ENCODE data around the gene ZNF287. TPM values are rescaled to one million over a fixed set of nuclear protein-coding genes. Genes with fewer than 3 reads are reported as not detected.

Gene ZNF287
- polyA plus RNA-seq, 1 donor (not counting 4 experiments of a cell fraction or from before 2014, with no cell fraction given) = 7.3 TPM

DNA sequence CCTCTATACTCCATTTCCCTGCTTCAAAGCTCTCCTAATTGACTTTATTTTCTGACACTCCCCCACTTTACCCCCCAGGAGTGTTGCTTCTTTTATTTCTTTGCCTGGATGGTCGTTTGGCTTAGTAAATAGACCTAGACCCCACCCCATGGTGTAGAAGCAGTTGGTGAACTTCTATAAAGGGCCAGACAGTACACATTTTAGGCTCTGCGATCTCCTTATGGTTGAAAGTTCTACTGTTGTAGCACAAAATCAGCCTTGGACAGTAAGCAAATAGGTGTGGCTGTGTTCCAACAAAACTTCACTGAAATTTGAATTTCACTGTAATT, 31.9 kb downstream of the ZNF287 start:
- Histone ChIP-seq H3K9me3 (ENCODE audit: control insufficient read depth, low read depth, low read length) (no peaks in the 10 kb centered on the region), H3K9ac (ENCODE audit: control insufficient read depth, extremely low read depth, insufficient read depth, low read length) (no peak overlapping the region), H3K27me3 (ENCODE audit: control insufficient read depth, extremely low read depth, insufficient read depth, low read length) (no peaks in the 10 kb centered on the region), H4K20me1 (ENCODE audit: control insufficient read depth, extremely low read depth, insufficient read depth, low read length) (no peaks in the 10 kb centered on the region), H2AFZ (ENCODE audit: control insufficient read depth, low read length) (no peak overlapping the region), H3K9me1 (ENCODE audit: control insufficient read depth, extremely low read depth, insufficient read depth, low read length) (no peaks in the 10 kb centered on the region), H3K36me3 (ENCODE audit: control insufficient read depth in 2 of 2, extremely low read depth in 1 of 2, insufficient read depth in 2 of 2, low read length in 2 of 2) (no peaks in the 10 kb centered on the region), H3K27ac (ENCODE audit: control insufficient read depth, insufficient read depth, low read length) (no peak overlapping the region), H3K4me2 (ENCODE audit: control insufficient read depth, extremely low read depth, insufficient read depth, low read depth, low read length) (no peak overlapping the region), H3K4me3 (ENCODE audit: control insufficient read depth in 2 of 3, extremely low read depth in 1 of 3, insufficient read depth in 2 of 3, low read depth in 1 of 3, low read length in 3 of 3) (no peak overlapping the region), H3K79me2 (ENCODE audit: control insufficient read depth, insufficient read depth, low read length) (no peaks in the 10 kb centered on the region), H3K4me1 (ENCODE audit: control insufficient read depth, extremely low read depth, insufficient read depth, low read length) (peaks cover 3% of the 10 kb centered on the region)
- TF ChIP-seq, protein P1, sequence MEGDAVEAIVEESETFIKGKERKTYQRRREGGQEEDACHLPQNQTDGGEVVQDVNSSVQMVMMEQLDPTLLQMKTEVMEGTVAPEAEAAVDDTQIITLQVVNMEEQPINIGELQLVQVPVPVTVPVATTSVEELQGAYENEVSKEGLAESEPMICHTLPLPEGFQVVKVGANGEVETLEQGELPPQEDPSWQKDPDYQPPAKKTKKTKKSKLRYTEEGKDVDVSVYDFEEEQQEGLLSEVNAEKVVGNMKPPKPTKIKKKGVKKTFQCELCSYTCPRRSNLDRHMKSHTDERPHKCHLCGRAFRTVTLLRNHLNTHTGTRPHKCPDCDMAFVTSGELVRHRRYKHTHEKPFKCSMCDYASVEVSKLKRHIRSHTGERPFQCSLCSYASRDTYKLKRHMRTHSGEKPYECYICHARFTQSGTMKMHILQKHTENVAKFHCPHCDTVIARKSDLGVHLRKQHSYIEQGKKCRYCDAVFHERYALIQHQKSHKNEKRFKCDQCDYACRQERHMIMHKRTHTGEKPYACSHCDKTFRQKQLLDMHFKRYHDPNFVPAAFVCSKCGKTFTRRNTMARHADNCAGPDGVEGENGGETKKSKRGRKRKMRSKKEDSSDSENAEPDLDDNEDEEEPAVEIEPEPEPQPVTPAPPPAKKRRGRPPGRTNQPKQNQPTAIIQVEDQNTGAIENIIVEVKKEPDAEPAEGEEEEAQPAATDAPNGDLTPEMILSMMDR (optimal IDR thresholded peaks at IDR 0.05 in 1 of 3, IDR thresholded peaks at IDR 0.05 in 1 of 3, conservative IDR thresholded peaks at IDR 0.05 in 1 of 3; ENCODE audit: extremely low read depth in 1 of 3, insufficient read depth in 2 of 3, low read length in 3 of 3) = no peak
- TF ChIP-seq EZH2 (IDR thresholded peaks at IDR 0.05; ENCODE audit: low read length) = no peak
- FAIRE-seq (no peak), DNase-seq (ENCODE audit: low read depth, low spot score) (no peak)
- dilution Hi-C loops (cut with MboI; ENCODE audit: extremely low pct_ligation_motif_present, low sequenced_read_pairs) = no loop called here

DNA sequence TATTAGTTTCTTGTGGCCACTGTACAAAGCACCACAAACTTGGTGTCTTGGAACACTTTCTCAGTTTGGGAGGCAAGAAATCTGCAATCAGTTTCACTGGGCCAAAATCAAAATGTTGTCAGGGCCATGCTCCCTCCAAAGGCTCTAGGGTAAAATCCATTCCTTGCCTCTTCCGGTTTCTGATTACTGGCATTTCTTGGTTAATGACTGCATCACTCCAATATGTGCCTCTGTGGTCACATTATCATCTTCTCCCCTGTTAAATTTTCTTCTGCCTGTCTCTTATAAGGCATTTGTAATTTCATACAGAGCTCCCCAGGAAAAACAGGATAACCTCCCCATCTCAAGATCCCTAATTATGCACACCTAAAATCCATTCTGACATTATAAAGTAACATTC, 34.8 kb downstream of the ZNF287 start:
- H3K9ac ChIP-seq (ENCODE audit: control insufficient read depth, extremely low read depth, insufficient read depth, low read length) = no peak overlapping the region

More for the DNA sequence above, 34.8 kb downstream of the ZNF287 start:
- no peak overlapping the region for H2AFZ ChIP-seq (ENCODE audit: control insufficient read depth, low read length)
- DNase-seq (ENCODE audit: low read depth, low spot score) = no peak
- no peak for FAIRE-seq
- H3K9me1 ChIP-seq (ENCODE audit: control insufficient read depth, extremely low read depth, insufficient read depth, low read length) = no peaks in the 10 kb centered on the region
- TF ChIP-seq, protein P1 (optimal IDR thresholded peaks at IDR 0.05 in 1 of 3, IDR thresholded peaks at IDR 0.05 in 1 of 3, conservative IDR thresholded peaks at IDR 0.05 in 1 of 3; ENCODE audit: extremely low read depth in 1 of 3, insufficient read depth in 2 of 3, low read length in 3 of 3) = no peak
- TF ChIP-seq EZH2 (IDR thresholded peaks at IDR 0.05; ENCODE audit: low read length) = no peak
- H3K9me3 ChIP-seq (ENCODE audit: control insufficient read depth, low read depth, low read length) = no peaks in the 10 kb centered on the region
- H3K27me3 ChIP-seq (ENCODE audit: control insufficient read depth, extremely low read depth, insufficient read depth, low read length) = peaks cover 13% of the 10 kb centered on the region
- no peak overlapping the region for H3K27ac ChIP-seq (ENCODE audit: control insufficient read depth, insufficient read depth, low read length)
- H3K36me3 ChIP-seq (ENCODE audit: control insufficient read depth in 2 of 2, extremely low read depth in 1 of 2, insufficient read depth in 2 of 2, low read length in 2 of 2) = no peaks in the 10 kb centered on the region
- H3K4me1 ChIP-seq (ENCODE audit: control insufficient read depth, extremely low read depth, insufficient read depth, low read length) = peaks cover 3% of the 10 kb centered on the region
- H3K4me3 ChIP-seq (ENCODE audit: control insufficient read depth in 2 of 3, extremely low read depth in 1 of 3, insufficient read depth in 2 of 3, low read depth in 1 of 3, low read length in 3 of 3) = no peak overlapping the region
- no peaks in the 10 kb centered on the region for H3K79me2 ChIP-seq (ENCODE audit: control insufficient read depth, insufficient read depth, low read length)
- no peaks in the 10 kb centered on the region for H4K20me1 ChIP-seq (ENCODE audit: control insufficient read depth, extremely low read depth, insufficient read depth, low read length)
- dilution Hi-C loops (cut with MboI; ENCODE audit: extremely low pct_ligation_motif_present, low sequenced_read_pairs) = no loop called here
- no peak overlapping the region for H3K4me2 ChIP-seq (ENCODE audit: control insufficient read depth, extremely low read depth, insufficient read depth, low read depth, low read length)

Data from keratinocyte (primary cell).